B cell (primary cell): ENCODE results near the gene SLC9A7. TPM values are rescaled to one million over a fixed set of nuclear protein-coding genes. Genes with fewer than 3 reads are reported as not detected.

Experiments
- ATAC-seq: fragments of 200-7000 bp; cut with Tn5 transposase; one replicate; pipeline ENCODE4 v1.10.0; 2021; ENCODE audit warnings: low read depth, mild to moderate bottlenecking, moderate number of reproducible peaks, moderate library complexity
- CTCF ChIA-PET: fragments of 350-600 bp; sonication (Branson Sonifier 250); formaldehyde crosslinking; loops from one replicate; lab custom pipeline; 2021; ENCODE audit warnings: antibody characterized with exemption, inconsistent platforms; lab: Charles Lee
- POLR2A ChIA-PET: fragments of 350-600 bp; sonication (Branson Sonifier 250); formaldehyde crosslinking; loops from one replicate; lab custom pipeline; 2021; ENCODE audit warnings: antibody characterized with exemption; lab: Charles Lee
- DNase-seq: peaks from one replicate; pipeline ENCODE4 v3.0.0; 2013
- H2AFZ ChIP-seq: 2 replicates; pipeline ENCODE4 v1.6.1; 2012; ENCODE audit warnings: mild to moderate bottlenecking, low read depth, low read length; ENCODE audit not compliant: insufficient read depth, poor library complexity, severe bottlenecking
- H3K27ac ChIP-seq, 2 donors: 1 replicate in 1 of 2; 2 replicates in 1 of 2; pipeline ENCODE4 v1.5.1; 2012 to 2013; ENCODE audit warnings: low read length in 2 of 2, mild to moderate bottlenecking in 2 of 2, moderate library complexity in 1 of 2
- H3K27me3 ChIP-seq, 4 experiments: fragments of 200-600 bp in 1 of 4; sonication (generic) in 1 of 4; replicated peaks in 1 of 4; 1 replicate in 2 of 4; 2 replicates in 2 of 4; pipeline versions ENCODE4 v1.6.1 to v1.7.0; 2013 to 2016; ENCODE audit warnings: low read length in 3 of 4, mild to moderate bottlenecking in 2 of 4, mixed read lengths in 1 of 4, moderate library complexity in 1 of 4; ENCODE audit not compliant: insufficient read depth in 4 of 4, control insufficient read depth in 3 of 4; ENCODE audit errors: control extremely low read depth in 1 of 4
- H3K36me3 ChIP-seq, 2 experiments: replicated peaks in 1 of 2; 1 replicate in 1 of 2; 2 replicates in 1 of 2; pipeline versions ENCODE4 v1.6.1 to v1.7.1; 2013; ENCODE audit warnings: low read length in 1 of 2; ENCODE audit not compliant: insufficient read depth in 2 of 2, control insufficient read depth in 1 of 2; ENCODE audit errors: control extremely low read depth in 1 of 2, extremely low read depth in 1 of 2
- H3K4me1 ChIP-seq, 2 donors: fragments of 200-600 bp in 1 of 2; sonication (generic) in 1 of 2; 1 replicate in 1 of 2; 2 replicates in 1 of 2; pipeline versions ENCODE4 v1.5.1 to v1.6.1; 2013 to 2017; ENCODE audit warnings: low read length in 2 of 2; ENCODE audit not compliant: control insufficient read depth in 2 of 2, insufficient read depth in 2 of 2
- H3K4me2 ChIP-seq: replicated peaks from 2 replicates; pipeline ENCODE3; 2012; ENCODE audit warnings: mild to moderate bottlenecking, low read depth, low read length; ENCODE audit not compliant: poor library complexity, severe bottlenecking
- H3K4me3 ChIP-seq, 5 experiments: fragments of 200-600 bp in 1 of 5; sonication (generic) in 1 of 5; 1 replicate in 3 of 5; 2 replicates in 2 of 5; pipeline versions ENCODE4 v1.5.1 to v1.7.0; 2011 to 2016; ENCODE audit warnings: low read length in 4 of 5, mild to moderate bottlenecking in 4 of 5, low read depth in 2 of 5, control low read depth in 1 of 5, moderate library complexity in 1 of 5; ENCODE audit not compliant: insufficient read depth in 1 of 5; ENCODE audit errors: control extremely low read depth in 1 of 5, extremely low read depth in 1 of 5
- H3K79me2 ChIP-seq: fragments of 200-600 bp; sonication (generic); one replicate; pipeline ENCODE4 v1.6.0; 2016; ENCODE audit warnings: low read length; ENCODE audit not compliant: control insufficient read depth, insufficient read depth
- H3K9ac ChIP-seq: fragments of 200-600 bp; sonication (generic); 2 replicates; pipeline ENCODE4 v1.6.1; 2017; ENCODE audit warnings: mild to moderate bottlenecking, low read length, moderate library complexity
- H3K9me3 ChIP-seq, 3 donors: one replicate each; pipeline versions ENCODE4 v1.6.1 to v1.7.1; 2013; ENCODE audit warnings: low read length in 2 of 3; ENCODE audit not compliant: control insufficient read depth in 2 of 3, insufficient read depth in 1 of 3; ENCODE audit errors: control extremely low read depth in 1 of 3
- H4K20me1 ChIP-seq: 2 replicates; pipeline ENCODE4 v1.6.0; 2012; ENCODE audit warnings: mild to moderate bottlenecking, low read length; ENCODE audit not compliant: insufficient read depth, control insufficient read depth, poor library complexity, severe bottlenecking
- H3K27ac Mint-ChIP-seq: one replicate; pipeline ENCODE4 v1.8.0; 2021; ENCODE audit warnings: mixed read lengths
- H3K27me3 Mint-ChIP-seq: one replicate; pipeline ENCODE4 v1.8.0; 2021; ENCODE audit warnings: mixed read lengths
- H3K4me1 Mint-ChIP-seq: one replicate; pipeline ENCODE4 v1.8.0; 2021; ENCODE audit warnings: mixed read lengths
- H3K4me3 Mint-ChIP-seq: one replicate; pipeline ENCODE4 v1.8.0; 2021; ENCODE audit warnings: mixed read lengths
- H3K9me3 Mint-ChIP-seq: one replicate; pipeline ENCODE4 v1.8.0; 2022; ENCODE audit warnings: mixed read lengths; ENCODE audit not compliant: insufficient read depth
- EZH2 ChIP-seq: IDR thresholded peaks from 2 replicates; pipeline ENCODE4 v1.6.1; 2012; ENCODE audit warnings: borderline replicate concordance, low read depth, mild to moderate bottlenecking, moderate library complexity, low read length; ENCODE audit not compliant: insufficient read depth, poor library complexity, severe bottlenecking
- WGBS: methylation state at CpG from one replicate; pipeline ENCODE4 v1.1.5; 2013; ENCODE audit warnings: missing lambda C conversion rate; ENCODE audit not compliant: insufficient coverage; 5-methylcytosine and 5-hydroxymethylcytosine counted together
- intact Hi-C: fragments of 100-400 bp; cut with micrococcal nuclease; formaldehyde crosslinking; loops from one replicate; pipeline ENCODE4 v1.10.0; 2022
- polyA plus RNA-seq: library from polyadenylated mRNA; depleted of rRNA; stranded (reverse); fragments of >200 nt; gene quantifications from 2 replicates; pipeline ENCODE4 v1.2.3, GENCODE V29; 2012
- total RNA-seq, 2 donors: library from RNA; stranded (reverse); fragments of 120-200 nt in 1 of 2; gene quantifications; 1 replicate in 1 of 2; 2 replicates in 1 of 2; pipeline versions ENCODE4 v1.2.3 to v1.2.4, GENCODE V29; 2013 to 2022
- TF ChIP-seq, protein P1 (sequence below): fragments of 200-600 bp; IDR thresholded peaks from one replicate; pipeline ENCODE4 v1.8.0; 2022; ENCODE audit warnings: antibody characterized with exemption, mild to moderate bottlenecking

SLC9A7 gene
- total and polyA plus RNA-seq, 2 donors (not counting 1 experiment from before 2014, with no cell fraction given), result 24.9 to 53.2 TPM

DNA sequence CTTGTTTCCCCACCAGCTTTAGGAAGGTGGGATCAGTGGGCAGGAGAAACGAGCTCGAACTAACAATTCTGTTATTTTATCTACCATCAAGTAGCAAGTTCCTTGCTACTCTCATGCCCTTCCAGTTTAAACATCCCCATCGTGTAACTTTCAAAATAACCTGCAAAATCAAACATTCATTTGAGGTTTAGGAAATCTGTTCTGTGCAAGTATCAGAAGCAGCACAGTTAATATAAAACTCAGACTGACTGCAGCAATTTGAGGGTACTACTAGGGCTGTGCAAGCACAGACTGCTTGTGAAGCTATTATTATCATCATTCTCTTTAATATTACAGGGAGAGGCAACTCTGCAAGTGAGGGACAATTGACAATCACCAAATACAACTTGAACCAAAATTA, 137.3 kb downstream of the SLC9A7 start:
- Mint-ChIP-seq H3K4me1 (peaks cover 2% of the 10 kb centered on the region), H3K27me3 (no peaks in the 10 kb centered on the region), H3K4me3 (no peak overlapping the region), H3K9me3 (no peaks in the 10 kb centered on the region), H3K27ac (no peak overlapping the region)
- no CpG with 5 or more reads among the region's 3 CpGs for WGBS
- Histone ChIP-seq H3K4me2 (no peak overlapping the region), H3K4me1 (peaks cover 0 to 3% of the 10 kb centered on the region in 2 donors), H3K9me3 (peaks cover 0 to 3% (median 0%) of the 10 kb centered on the region in 3 donors), H3K79me2 (no peaks in the 10 kb centered on the region), H3K27ac (no peak overlapping the region), H2AFZ (no peak overlapping the region), H4K20me1 (no peaks in the 10 kb centered on the region), H3K4me3 (no peak overlapping the region), H3K27me3 (no peaks in the 10 kb centered on the region), H3K9ac (no peak overlapping the region), H3K36me3 (peaks cover 0 to 50% of the 10 kb centered on the region in 2 experiments)
- no peak for TF ChIP-seq EZH2
- TF ChIP-seq, protein P1, sequence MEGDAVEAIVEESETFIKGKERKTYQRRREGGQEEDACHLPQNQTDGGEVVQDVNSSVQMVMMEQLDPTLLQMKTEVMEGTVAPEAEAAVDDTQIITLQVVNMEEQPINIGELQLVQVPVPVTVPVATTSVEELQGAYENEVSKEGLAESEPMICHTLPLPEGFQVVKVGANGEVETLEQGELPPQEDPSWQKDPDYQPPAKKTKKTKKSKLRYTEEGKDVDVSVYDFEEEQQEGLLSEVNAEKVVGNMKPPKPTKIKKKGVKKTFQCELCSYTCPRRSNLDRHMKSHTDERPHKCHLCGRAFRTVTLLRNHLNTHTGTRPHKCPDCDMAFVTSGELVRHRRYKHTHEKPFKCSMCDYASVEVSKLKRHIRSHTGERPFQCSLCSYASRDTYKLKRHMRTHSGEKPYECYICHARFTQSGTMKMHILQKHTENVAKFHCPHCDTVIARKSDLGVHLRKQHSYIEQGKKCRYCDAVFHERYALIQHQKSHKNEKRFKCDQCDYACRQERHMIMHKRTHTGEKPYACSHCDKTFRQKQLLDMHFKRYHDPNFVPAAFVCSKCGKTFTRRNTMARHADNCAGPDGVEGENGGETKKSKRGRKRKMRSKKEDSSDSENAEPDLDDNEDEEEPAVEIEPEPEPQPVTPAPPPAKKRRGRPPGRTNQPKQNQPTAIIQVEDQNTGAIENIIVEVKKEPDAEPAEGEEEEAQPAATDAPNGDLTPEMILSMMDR, result no peak
- intact Hi-C loops, result no loop called here
- ChIA-PET CTCF (no interaction called here), POLR2A (no interaction called here)
- DNase-seq, result no peak
- no peak for ATAC-seq

DNA sequence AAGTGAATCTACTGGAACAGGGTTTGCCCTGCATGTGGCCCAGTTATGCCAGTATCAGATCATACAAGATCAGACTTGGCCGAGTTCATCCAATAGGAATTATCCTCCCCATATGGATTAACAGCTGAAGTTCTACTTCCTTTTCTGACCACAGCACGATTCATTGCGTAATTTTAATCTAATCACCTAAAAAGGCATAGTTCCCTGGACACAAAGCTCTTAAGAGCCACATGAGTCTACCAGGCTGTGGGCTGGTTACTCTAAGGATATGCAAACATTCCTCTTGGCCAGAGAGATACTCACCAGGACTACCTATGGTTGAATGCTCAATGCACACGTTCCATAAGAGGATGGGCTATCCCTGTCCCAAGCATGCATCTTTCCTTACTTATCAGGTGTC, 138.4 kb downstream of the SLC9A7 start:
- ChIA-PET CTCF (no interaction called here), POLR2A (interaction anchor here (0.6 kb wide), 1 partner anchor 64 kb away, joined by 6 read pairs; no protein-coding TSS in a partner anchor)
- Histone ChIP-seq H3K9me3 (peaks cover 0 to 3% (median 0%) of the 10 kb centered on the region in 3 donors), H3K4me2 (no peak overlapping the region), H3K9ac (no peak overlapping the region), H3K4me1 (no peaks in the 10 kb centered on the region), H3K79me2 (no peaks in the 10 kb centered on the region), H3K27me3 (no peaks in the 10 kb centered on the region), H3K27ac (no peak overlapping the region), H2AFZ (no peak overlapping the region), H3K4me3 (no peak overlapping the region), H3K36me3 (peaks cover 0 to 45% of the 10 kb centered on the region in 2 experiments), H4K20me1 (no peaks in the 10 kb centered on the region)
- TF ChIP-seq, protein P1, result no peak
- no peak for TF ChIP-seq EZH2
- DNase-seq, result no peak
- Mint-ChIP-seq H3K9me3 (no peaks in the 10 kb centered on the region), H3K27me3 (no peaks in the 10 kb centered on the region), H3K4me1 (no peaks in the 10 kb centered on the region), H3K27ac (no peak overlapping the region), H3K4me3 (no peak overlapping the region)
- intact Hi-C loops, result no loop called here
- 100% methylated on average over 2 of the region's 4 CpGs for WGBS
- ATAC-seq, result no peak
